HG03139 (cell line): ENCODE data around the gene FAM32A.

Experiments used
- ATAC-seq: cut with Tn5 transposase; IDR thresholded peaks from one replicate; pipeline ENCODE4 v1.9.1; 2021; ENCODE audit not compliant: unreplicated experiment

The FAM32A gene

GRCh38 chr19:16185123-16185767 lies at the start of gene FAM32A:
Gene FAM32A, plus strand, starts transcription at chr19:16185410. Its CDS starts 33 bp downstream, at chr19:16185443.
- peak; percentile 84 for ATAC-seq

DNA sequence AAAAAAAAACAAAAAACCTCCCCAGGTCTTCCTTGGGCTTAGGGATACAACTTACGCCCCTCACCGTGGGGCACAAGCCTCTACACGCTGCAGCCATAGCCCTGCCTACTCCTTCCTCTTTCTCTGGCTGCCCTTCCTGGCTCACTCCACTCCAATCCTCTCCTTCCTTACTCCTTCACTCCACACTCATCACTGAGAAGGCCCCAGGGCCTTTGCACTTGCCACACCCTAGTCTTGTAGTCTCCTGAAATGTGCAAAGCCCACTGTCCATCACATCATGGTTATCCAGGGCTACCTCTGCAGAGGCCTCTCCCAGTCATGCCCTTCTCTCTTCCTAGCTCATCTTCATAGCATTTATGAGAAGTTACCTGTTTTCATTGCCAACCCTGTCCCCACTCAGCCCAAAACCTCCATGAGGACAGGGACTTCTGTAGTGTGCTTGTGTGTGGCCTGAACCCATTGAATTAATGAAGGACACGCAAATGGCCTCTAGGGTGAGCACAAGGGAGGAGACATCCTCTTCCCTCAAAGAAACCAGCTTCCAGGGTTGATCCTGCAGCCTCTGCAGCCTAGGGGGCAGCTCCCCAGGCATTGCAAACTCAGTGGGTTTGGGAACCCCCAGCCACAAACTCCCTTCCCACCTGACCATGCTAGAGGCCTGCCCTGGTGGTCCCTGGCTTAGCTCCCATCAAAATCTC lies 49.6 kb upstream of the FAM32A start:
- no peak for ATAC-seq

DNA sequence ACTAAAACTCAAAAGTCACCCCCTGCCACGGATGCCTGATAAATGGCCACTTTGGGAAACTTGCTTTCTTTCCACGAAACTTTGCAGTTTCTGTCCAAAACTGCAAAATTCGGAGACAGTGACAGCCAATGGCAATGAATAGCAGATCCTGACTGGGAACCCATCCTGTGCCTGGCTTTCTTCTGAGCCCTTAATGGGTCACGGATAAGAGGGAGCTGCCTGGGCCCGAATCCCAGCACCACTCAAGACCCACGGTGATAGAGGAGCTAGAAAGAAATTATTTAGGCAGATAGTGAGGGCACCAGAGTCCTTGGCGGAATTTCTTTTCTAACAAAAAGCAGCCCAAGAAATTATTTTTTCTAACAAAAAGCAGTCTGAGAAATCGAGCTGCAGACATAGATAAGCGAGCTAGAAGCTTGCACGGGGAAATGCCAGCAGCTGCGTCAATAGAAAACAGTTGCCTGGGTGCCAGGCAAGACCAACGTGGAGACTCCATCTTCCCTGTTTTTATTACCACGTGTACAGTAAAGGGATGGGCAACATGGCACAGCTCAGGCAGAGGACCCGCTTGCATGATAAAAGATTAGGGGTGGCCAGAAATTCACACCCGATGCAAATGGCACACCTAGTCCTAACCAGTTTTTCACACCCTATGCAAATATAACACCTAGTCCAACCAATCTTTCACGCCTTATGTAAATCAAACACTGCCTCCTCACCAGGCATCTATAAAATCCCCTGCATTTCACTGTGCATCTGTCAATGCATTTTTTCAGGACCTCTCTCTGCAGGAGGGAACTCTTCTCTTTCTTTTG lies 48.8 kb upstream of the FAM32A start:
- ATAC-seq: no peak

GRCh38 chr19:16139752-16140151 lies 45.5 kb upstream of the FAM32A start:
- no peak for ATAC-seq

GRCh38 chr19:16141043-16141442 lies 44.2 kb upstream of the FAM32A start:
- ATAC-seq: peak; percentile 44

DNA sequence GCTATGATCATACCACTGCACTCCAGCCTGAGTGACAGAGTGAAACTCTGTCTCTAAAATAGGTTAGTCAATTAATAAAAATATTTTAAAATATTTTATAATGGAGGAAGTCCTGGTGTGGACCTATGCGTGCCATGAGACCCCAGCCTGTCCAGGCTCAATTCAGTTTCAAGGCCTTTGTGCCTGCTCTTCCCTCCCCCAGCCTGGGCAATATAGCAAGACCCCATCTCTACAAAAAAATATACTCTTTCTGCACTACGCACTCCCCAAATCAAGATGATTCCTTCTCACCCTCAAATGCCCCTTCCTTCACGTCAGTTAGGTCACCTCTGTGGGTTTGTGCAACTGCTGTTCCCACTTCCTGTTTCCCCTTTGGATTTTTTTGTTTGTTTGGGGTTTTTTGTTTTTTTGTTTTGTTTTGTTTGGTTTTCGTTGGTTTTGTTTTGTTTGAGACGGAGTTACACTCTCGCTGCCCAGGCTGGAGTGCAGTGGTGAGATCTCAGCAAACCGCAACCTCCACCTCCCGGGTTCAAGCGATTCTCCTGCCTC lies 43.1 kb upstream of the FAM32A start:
- no peak for ATAC-seq

GRCh38 chr19:16143399-16144215 lies 41.6 kb upstream of the FAM32A start, which contains the start of gene HSH2D:
Gene HSH2D, plus strand, starts transcription at chr19:16143685. Its CDS starts 5,066 bp downstream, at chr19:16148751.
- peak; percentile 59 for ATAC-seq

DNA sequence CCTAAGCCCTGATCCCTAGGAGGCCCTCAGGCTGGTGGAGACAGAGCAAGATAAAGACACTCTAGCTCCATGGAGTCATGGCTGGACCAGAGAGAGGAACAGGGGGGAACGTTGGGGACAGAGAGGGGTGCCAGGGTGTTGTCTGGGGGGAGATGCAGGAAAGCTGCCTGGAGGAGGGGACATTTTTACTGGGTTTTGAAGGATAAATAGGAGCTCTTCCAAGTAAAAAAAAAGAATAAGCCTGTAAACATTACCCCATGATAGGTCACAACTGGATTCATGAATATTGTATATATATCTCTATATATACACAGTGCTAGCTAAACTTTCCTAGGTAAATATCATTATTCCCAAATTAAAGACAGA lies 41.0 kb upstream of the FAM32A start:
- no peak for ATAC-seq

- no peak for ATAC-seq
Measured at GRCh38 chr19:16146112-16146511, 39.1 kb upstream of the FAM32A start.

- ATAC-seq: no peak
Measured at GRCh38 chr19:16148443-16149229, 36.6 kb upstream of the FAM32A start.

DNA sequence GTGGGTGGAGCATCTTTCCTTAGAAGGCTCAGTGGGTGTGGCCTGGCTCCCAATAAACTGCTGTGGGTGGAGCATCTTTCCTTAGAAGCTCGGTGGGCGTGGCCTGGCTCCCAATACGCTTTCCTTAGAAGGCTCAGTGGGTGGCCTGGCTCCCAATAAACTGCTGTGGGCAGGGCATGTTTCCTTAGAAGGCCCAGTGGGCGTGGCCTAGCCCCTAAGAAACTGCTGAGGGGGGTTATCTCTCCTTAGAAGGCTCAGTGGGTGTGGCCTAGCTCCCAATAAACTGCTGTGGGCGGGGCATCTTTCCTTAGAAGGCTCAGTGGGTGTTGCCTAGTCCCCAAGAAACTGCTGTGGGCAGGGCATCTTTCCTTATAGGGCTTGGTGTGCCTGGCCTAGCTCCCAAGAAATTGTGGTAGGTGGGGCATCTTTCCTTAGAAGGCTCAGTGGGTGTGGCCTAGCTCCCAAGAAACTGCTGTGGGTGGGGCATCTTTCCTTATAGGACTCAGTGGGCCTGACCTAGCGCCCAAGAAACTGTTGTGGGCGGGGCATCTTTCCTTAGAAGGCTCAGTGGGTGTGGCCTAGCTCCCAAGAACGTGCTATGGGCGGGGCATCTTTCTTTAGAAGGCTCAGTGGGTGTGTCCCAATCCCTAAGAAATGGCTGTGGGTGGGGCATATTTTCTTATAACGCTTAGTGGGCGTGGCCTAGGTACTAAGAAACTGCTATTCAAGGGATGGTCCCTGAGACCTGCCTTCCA lies 31.5 kb upstream of the FAM32A start:
- no peak for ATAC-seq

GRCh38 chr19:16154557-16154956 lies 30.7 kb upstream of the FAM32A start:
- no peak for ATAC-seq

DNA sequence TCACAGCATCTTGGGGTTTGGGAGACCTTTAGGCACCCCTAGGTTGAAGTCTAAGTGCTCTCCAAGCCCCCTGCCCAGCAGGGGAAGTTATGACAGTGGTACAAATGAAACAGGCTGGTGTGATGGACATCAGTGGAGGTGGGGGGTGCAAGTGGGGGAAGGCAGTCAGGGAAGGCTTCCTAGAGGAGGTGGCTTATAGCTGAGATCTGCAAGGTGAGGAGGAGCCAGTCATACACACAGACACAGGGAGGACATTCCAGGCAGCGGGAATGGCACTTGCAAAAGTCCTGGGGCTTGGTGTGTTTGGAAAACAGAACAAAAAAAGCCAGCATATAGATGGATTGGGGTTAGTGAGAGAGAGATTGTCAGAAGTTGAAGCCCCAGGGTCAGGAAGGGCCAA lies 30.1 kb upstream of the FAM32A start:
- ATAC-seq: no peak

GRCh38 chr19:16156904-16157303 lies 28.3 kb upstream of the FAM32A start:
- ATAC-seq: no peak

GRCh38 chr19:16157601-16158000 lies 27.6 kb upstream of the FAM32A start:
- no peak for ATAC-seq

DNA sequence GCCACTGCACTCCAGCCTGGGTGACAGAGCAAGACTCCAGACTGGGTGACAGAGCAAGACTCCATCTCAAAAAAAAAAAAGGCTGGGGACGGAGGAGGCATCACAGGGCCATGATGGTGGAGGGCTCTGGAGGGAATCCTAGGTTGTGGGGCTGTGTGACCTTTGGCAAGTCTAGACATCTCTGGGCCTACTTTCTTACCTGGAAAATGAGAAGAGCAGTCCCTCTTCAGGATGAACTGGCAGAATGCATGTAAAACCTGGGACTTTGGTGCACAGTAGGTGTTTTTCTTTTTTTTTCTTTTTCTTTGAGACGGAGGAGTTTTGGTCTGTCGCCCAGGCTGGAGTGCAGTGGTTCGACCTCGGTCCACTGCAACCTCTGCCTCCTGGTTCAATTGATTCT lies 25.6 kb upstream of the FAM32A start:
- no peak for ATAC-seq

DNA sequence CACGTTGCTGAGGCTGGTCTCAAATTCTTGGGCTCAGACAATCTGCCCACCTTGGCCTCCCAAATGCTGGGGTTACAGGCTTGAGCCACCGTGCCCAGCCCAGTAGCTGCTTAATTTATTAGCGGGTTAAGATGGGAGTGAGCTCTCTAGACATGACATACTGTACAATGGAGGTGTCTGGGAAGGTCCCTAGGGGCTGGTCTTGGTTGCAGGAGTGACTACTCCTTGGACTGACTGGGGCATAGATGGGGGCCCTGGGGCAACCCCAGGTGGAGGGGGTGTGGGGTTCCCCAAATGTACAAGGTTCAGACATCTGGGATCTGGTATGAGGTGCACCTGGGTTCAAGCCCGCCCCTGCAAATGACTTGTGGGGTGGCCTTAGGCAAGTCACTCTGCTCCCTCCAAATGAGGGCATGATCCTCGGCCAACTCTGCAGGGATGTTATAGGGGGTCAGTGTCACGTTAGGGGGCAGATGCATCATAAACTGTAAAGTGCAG lies 24.7 kb upstream of the FAM32A start:
- ATAC-seq: no peak

DNA sequence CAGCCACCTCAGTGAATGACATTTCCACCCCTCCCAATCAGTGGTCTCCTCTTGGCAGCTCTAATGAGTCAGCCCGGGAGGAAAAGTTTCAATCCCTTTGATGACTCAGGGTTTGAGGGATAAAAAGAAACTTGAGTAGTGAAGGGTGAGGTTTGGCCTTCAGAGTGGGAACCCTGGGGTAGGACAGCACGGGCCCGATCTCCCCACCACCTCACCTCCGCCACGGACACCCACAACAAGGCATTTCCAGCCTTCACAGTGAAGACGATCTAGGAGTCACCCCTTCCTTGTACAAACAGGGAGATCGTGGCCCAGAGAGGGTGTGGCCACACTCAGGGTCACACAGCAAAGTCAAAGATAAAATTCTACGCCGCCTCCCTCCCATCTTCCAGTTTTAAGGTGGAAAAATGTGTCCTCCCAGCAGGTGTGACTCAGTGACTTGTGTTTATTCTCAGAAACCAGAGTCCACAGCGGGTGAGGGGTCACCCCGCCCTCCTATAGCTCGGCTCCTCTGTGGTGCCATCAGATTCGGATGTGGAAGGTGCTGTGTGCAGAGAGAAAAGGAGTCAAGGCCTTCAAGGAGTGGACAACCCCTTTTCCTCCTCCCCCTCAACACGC lies 24.2 kb upstream of the FAM32A start:
- ATAC-seq: no peak

GRCh38 chr19:16161840-16162239 lies 23.4 kb upstream of the FAM32A start:
- no peak for ATAC-seq
